GM20000 (cell line): Measurements from ENCODE around the gene INSL3.

Source experiments
- DNase-seq: peaks from one replicate; pipeline ENCODE4 v3.0.0; 2012; ENCODE audit warnings: low spot score
- TF ChIP-seq, protein P1 (sequence below): IDR thresholded peaks from 2 replicates; pipeline ENCODE4 v1.5.1; 2012; ENCODE audit warnings: mild to moderate bottlenecking, control low read depth; ENCODE audit errors: extremely low read depth, missing control alignments

The INSL3 gene

DNA sequence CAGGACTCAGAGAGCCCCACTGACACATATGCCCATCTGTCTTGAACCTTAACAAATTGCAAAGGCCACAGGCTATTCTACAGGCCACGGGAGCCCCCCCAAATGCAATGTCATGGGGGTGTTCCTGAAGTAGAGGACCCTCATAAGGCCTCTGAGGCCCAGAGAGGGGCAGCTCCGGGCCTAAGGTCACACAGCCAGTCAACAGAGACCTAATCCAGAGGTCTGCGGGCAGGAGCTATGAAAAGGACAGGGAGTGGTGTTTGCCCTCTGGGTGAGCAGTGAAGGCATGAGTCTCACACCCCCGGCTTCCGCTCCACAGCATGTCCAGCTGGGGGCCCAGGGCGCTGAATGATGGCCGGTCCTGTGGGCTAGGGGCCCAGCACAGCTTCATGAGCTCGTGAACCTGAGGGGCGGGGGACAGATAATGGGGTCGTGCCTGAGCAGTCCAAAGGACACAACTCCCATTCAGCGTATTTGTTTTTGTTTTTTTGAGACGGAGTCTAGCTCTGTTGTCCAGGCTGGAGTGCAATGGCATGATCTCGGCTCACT is 5.3 kb upstream of the INSL3 start:
- no peak for DNase-seq
- TF ChIP-seq, protein P1, sequence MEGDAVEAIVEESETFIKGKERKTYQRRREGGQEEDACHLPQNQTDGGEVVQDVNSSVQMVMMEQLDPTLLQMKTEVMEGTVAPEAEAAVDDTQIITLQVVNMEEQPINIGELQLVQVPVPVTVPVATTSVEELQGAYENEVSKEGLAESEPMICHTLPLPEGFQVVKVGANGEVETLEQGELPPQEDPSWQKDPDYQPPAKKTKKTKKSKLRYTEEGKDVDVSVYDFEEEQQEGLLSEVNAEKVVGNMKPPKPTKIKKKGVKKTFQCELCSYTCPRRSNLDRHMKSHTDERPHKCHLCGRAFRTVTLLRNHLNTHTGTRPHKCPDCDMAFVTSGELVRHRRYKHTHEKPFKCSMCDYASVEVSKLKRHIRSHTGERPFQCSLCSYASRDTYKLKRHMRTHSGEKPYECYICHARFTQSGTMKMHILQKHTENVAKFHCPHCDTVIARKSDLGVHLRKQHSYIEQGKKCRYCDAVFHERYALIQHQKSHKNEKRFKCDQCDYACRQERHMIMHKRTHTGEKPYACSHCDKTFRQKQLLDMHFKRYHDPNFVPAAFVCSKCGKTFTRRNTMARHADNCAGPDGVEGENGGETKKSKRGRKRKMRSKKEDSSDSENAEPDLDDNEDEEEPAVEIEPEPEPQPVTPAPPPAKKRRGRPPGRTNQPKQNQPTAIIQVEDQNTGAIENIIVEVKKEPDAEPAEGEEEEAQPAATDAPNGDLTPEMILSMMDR, result no peak

DNA sequence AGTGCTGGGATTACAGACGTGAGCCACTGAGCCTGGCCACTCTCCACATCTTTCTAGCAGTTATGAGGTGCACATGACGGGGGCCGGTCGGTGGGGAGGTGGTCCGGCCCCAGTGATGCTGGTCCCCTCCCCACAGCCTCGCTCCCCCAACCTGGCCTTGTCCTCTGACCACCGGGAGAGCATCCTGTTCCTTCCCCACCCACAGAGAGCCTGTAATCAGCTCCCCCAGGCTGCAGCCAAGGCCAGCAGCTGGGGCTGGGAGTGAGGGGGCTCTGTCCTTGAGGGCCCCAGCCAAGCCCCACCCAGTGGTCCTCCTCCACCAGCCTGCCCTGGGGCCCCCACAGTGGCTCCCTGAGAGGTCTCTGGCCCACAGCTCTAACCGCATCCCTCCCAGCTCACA is 3.0 kb upstream of the INSL3 start:
- TF ChIP-seq, protein P1, result no peak
- no peak for DNase-seq

DNA sequence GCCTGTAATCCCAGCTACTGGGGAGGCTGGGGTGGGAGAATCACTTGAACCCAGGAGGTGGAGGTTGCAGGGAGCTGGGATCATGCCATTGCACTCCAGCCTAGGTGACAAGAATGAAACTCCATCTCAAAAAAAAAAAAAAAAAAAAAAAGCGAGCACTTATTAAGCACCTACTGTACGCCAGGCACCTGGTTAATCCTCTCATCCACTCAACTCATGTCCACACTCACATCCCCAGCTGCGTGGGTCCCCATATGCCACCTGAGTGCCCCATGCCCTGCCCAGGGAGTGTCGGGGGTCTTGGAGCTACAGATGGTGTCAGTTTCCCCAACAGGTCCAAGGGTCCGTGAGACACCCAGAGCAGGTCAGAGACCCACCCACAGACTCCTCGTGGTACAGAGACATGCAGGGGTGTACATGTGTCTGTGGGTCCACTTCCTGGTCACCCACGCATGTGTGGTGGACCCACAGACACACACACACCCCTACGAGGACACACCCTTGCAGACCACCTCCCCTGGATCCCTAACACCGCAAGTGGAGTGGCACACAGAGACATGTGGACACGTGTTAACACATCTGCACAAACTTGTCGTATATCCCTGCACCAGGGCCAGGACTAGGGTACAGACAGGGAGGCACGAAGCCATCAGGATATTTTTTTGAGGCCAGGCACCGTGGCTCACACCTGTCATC is 3.5 kb downstream of the INSL3 start:
- TF ChIP-seq, protein P1, result no peak
- no peak for DNase-seq

DNA sequence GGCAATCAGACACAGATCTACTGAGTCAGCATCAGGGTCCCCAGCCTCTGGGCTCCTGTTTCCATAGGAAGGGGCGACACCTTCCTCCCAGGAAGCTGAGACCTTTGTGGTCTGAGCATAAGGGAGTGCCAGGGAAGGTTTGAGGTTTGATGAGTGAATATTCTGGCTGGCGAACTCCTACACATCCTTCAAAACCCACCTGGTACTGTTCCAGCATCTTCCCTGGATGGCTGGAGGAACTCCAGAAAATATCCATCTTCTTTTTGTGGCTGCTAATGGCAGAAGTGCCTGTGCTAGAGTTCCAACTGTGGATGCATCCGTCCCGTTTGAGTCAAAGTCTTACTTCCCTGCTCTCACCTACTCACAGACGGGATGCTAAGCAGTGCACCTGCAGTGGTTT is 9.2 kb downstream of the INSL3 start:
- no peak for DNase-seq
- TF ChIP-seq, protein P1, result no peak

DNA sequence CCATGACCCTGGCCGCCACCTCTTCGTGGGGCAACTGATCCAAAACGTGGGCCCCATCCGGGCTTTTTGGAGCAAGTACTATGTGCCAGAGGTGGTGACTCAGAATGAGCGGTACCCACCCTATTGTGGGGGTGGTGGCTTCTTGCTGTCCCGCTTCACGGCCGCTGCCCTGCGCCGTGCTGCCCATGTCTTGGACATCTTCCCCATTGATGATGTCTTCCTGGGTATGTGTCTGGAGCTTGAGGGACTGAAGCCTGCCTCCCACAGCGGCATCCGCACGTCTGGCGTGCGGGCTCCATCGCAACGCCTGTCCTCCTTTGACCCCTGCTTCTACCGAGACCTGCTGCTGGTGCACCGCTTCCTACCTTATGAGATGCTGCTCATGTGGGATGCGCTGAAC is 9.6 kb downstream of the INSL3 start:
- no peak for DNase-seq
- TF ChIP-seq, protein P1, result no peak

DNA sequence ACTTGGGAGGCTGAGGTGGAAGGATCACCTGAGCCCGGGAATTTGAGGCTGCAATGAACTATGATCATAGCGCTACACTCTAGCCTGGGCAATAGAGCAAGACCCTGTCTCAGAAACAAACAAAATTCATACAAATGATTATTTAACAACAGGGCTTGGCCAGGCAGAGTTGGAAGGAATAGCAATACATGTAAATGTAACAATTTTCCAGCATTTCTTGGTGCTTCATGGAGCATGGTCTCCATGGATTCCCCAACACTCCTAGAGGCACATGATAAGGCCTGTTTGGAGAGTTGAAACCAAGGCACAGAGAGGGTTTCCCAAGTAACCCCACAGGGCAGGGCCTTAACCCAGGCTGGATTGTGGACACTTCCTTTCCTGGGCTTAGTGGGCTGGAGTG is 10.2 kb downstream of the INSL3 start:
- DNase-seq, result no peak

DNA sequence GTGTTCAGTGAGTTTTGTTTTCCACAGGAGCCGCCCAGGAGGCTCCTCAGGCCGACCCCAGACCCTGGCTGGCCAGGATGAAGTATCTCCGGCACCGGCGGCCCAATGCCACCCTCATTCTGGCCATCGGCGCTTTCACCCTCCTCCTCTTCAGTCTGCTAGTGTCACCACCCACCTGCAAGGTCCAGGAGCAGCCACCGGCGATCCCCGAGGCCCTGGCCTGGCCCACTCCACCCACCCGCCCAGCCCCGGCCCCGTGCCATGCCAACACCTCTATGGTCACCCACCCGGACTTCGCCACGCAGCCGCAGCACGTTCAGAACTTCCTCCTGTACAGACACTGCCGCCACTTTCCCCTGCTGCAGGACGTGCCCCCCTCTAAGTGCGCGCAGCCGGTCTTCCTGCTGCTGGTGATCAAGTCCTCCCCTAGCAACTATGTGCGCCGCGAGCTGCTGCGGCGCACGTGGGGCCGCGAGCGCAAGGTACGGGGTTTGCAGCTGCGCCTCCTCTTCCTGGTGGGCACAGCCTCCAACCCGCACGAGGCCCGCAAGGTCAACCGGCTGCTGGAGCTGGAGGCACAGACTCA is 13.5 kb downstream of the INSL3 start:
- DNase-seq, result no peak
- TF ChIP-seq, protein P1, result no peak

More for the DNA sequence above, 10.2 kb downstream of the INSL3 start:
- TF ChIP-seq, protein P1, result no peak
